ENCODE measurements around the gene COX6A2.

The COX6A2 gene

GRCh38 chr16:31428279-31428597 lies at the start of gene COX6A2:
TSS of gene COX6A2 (minus strand) at chr16:31428360. CDS start at chr16:31428325, 35 bp downstream.
- no peak for DNase-seq

DNA sequence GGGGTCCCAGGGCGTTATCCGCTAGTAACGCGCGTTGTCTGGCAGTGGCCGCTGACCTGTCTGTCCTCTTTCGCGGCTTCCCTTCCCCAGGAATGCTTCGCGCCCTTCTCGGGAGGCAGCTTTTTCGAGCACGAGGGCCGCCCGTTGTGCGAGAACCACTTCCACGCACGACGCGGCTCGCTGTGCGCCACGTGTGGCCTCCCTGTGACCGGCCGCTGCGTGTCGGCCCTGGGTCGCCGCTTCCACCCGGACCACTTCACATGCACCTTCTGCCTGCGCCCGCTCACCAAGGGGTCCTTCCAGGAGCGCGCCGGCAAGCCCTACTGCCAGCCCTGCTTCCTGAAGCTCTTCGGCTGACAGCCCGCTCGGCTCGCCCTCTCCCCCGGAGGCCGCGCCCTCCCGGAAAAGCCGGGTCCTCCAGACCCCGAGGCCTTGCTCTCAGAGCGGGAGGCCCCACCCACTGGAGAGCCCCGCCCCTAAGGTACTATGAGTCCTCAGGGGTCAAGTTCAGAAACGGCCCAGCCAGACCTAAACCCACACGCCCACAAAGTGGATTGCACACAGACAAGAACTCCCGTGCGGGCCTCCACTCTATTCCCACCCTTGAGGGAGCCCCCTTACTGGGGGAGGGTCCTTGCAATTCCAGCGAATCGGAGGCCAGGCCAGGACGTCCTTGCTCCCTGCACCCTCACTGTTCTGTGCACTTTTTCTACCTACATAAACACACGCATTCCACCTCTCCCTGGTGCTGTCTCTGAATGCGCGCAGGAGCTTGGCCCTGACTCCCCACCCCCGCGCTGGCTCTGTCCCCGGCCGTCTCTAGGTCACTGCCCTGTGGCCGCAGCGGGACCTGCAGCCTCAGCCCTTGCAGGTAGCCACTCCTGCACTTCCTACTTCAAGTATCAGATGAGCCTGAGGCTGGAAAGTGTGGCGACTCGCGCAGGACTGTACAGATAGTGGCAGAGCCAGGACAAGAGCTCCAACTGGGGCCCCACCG lies 49.4 kb upstream of the COX6A2 start:
- DNase-seq: no peak

DNA sequence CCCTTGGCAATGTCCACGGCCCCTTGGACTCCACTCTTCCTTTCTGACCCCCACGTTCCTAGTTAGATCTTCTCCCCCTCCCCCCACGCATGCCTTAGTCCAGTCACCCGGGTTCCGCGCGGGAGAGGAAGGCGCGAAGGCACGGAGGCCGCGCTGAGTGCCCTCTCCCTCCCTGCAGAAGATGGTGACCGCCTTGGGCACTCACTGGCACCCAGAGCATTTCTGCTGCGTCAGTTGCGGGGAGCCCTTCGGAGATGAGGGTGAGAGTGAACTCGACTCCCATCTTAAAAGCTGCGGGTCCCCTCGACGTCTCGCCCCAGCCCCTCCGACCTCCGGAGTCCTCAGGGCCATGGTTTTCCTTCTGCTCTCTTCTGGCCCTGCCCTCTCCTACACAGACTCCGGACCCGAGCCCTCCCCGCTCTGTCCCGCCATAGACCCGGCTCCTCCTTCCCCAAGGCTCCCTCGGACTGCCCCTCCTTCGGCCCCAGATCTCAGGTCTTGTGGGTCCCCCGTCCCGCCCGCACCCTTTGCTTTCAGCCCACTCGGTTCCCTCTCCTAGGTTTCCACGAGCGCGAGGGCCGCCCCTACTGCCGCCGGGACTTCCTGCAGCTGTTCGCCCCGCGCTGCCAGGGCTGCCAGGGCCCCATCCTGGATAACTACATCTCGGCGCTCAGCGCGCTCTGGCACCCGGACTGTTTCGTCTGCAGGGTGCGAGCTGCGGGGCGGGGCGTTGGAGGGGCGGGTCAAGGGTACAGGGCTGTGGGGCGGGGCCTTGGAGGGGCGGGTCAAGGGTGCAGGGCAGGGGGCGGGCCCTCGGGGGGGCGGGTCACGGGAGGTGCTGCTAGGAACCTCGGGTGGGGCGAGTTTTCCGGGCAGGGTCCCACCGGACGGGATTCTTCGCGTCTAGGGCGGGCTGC lies 48.4 kb upstream of the COX6A2 start:
- no peak for DNase-seq

- DNase-seq: no peak
Observed at GRCh38 chr16:31475946-31476302, 47.8 kb upstream of the COX6A2 start.

GRCh38 chr16:31474773-31475738 lies 46.9 kb upstream of the COX6A2 start:
- no peak for DNase-seq

GRCh38 chr16:31474173-31474714 lies 46.1 kb upstream of the COX6A2 start:
- no peak for DNase-seq

GRCh38 chr16:31473264-31473984 lies 45.3 kb upstream of the COX6A2 start:
- no peak for DNase-seq

DNA sequence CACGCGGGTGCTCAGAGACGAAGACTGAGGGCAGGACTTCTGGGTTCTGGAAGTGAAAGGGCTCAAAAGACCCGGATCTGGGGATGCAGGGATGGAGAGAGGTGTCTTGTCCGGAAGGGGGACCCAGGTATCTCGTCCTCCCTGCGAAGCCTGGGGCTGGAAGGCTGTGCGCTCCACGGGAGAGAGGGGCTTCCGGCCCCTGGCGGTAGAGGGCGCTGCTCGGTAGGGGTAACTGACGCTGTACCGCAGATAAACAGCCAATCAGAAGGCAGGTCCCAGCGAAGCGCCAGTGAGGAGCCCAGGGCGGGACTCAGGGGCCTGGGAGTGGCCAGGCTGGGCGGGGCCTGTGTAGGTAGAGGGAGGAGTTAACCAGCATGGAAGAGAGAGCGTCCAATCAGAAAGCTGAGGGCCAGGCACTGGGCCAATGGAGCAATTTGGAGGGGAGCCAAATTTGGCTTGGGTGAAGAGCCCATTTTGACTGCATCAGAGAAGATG lies 44.6 kb upstream of the COX6A2 start:
- DNase-seq: no peak

- DNase-seq: no peak
Observed at GRCh38 chr16:31471875-31472708, 43.9 kb upstream of the COX6A2 start, which contains the start of gene TGFB1I1. TSS of gene TGFB1I1 (plus strand) at chr16:31472152. CDS start at chr16:31472189, 37 bp downstream.

- DNase-seq: no peak
Observed at GRCh38 chr16:31471241-31471874, 43.2 kb upstream of the COX6A2 start.

DNA sequence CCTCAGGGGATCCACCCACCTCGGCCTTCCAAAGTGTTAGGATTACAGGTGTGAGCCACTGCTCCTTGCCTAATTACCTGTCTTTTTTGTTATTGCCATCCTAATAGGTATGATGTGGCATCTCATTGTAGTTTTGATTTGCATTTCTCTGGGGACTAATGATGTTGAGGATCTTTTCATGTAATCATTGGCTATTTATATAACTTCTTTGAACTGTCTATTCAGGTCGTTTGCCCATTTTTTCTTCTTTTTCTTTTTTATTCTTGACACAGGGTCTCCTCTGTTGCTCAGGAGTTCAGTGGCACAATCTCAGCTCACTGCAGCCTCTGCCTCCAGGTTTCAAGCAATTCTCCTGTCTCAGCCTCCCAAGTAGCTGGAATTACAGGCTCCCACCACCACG lies 42.5 kb upstream of the COX6A2 start:
- no peak for DNase-seq

DNA sequence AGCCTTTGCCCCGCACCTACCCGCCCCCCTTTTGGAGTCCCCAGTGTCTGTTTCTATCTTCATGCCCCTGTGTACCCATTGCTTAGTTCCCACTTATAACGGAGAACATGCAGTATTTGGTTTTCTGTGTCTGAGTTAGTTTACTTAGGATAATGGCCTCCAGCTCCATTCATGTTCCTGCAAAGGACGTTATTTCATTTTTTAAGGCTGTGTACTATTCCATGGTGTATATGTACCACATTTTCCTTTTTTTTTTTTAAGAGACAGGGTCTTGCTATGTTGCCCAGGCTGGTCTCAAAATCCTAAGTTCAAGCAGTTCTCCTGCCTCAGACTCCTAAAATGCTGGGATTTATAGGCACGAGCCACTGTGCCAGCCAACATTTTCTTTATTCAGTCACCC lies 39.7 kb upstream of the COX6A2 start:
- no peak for DNase-seq

GRCh38 chr16:31467151-31467773 lies 39.1 kb upstream of the COX6A2 start:
- no peak for DNase-seq

GRCh38 chr16:31466381-31466841 lies 38.3 kb upstream of the COX6A2 start:
- DNase-seq: no peak

DNA sequence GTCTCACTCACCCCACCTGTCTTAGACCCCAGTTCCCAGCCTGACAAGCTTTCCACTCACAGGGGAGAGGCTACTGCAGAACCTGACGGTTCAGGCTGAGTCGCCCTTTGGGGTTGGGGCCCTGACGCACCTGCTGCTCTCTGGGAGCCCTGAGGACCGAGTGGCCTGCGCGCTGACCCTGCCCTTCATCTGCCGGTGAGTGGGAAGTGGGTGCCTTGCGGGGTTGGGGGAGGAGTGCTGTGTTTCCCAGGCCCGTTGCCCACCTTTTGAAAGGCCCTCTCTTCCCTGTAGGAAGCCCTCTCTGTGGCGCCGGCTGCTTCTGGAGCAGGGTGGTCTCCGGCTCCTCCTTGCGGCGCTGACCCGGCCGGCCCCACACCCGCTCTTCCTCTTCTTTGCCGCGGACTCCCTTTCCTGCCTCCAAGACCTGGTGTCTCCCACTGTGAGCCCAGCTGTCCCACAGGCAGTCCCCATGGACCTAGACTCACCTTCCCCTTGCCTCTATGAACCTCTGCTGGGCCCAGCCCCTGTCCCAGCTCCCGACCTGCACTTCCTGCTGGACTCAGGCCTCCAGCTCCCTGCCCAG lies 37.7 kb upstream of the COX6A2 start:
- no peak for DNase-seq

GRCh38 chr16:31464781-31465260 lies 36.7 kb upstream of the COX6A2 start:
- no peak for DNase-seq

GRCh38 chr16:31464348-31464769 lies 36.2 kb upstream of the COX6A2 start:
- no peak for DNase-seq

Measured in NCI-H187 (cell line).